WTC11 (cell line): ENCODE measurements around the gene RPEL1. TPM values are rescaled to one million over a fixed set of nuclear protein-coding genes. Genes with fewer than 3 reads are reported as not detected.

Experiments used
- ATAC-seq: fragments of 200-7000 bp; cut with Tn5 transposase; 2 replicates; pipeline ENCODE4 v1.10.0; 2021; ENCODE audit warnings: mild to moderate bottlenecking, moderate library complexity
- CTCF ChIA-PET: fragments of 300-600 bp; sonication (Branson Sonifier 250); formaldehyde crosslinking; loops from one replicate; lab custom pipeline; 2021; ENCODE audit warnings: antibody characterized with exemption; lab: Charles Lee
- POLR2A ChIA-PET: fragments of 350-600 bp; sonication (Branson Sonifier 250); formaldehyde crosslinking; loops from one replicate; lab custom pipeline; 2021; ENCODE audit warnings: antibody characterized with exemption; lab: Charles Lee
- DNase-seq: peaks from one replicate; pipeline ENCODE4 v3.0.0; 2021; ENCODE audit warnings: low spot score
- H3K27ac Mint-ChIP-seq: 2 replicates; pipeline ENCODE4 v1.8.0; 2021; ENCODE audit warnings: mixed read lengths
- H3K27me3 Mint-ChIP-seq: 2 replicates; pipeline ENCODE4 v1.8.0; 2021; ENCODE audit warnings: low read depth, mild to moderate bottlenecking, moderate library complexity, mixed read lengths
- H3K36me3 Mint-ChIP-seq: 2 replicates; pipeline ENCODE4 v1.8.0; 2021; ENCODE audit warnings: mixed read lengths
- H3K4me1 Mint-ChIP-seq: 2 replicates; pipeline ENCODE4 v1.8.0; 2022; ENCODE audit warnings: mixed read lengths
- H3K4me3 Mint-ChIP-seq: 2 replicates; pipeline ENCODE4 v1.8.0; 2021; ENCODE audit warnings: mild to moderate bottlenecking, moderate library complexity, mixed read lengths
- H3K9me3 Mint-ChIP-seq: 2 replicates; pipeline ENCODE4 v1.8.0; 2021; ENCODE audit warnings: mixed read lengths
- ARID4B ChIP-seq: sonication (generic); formaldehyde crosslinking; IDR thresholded peaks from 2 replicates; pipeline ENCODE4 v1.8.0; 2023; ENCODE audit warnings: missing genetic modification reagents, mild to moderate bottlenecking, borderline replicate concordance
- E2F5 ChIP-seq: sonication (generic); formaldehyde crosslinking; IDR thresholded peaks from 2 replicates; pipeline ENCODE4 v1.8.1; 2022; ENCODE audit warnings: mild to moderate bottlenecking, moderate library complexity, missing genetic modification reagents
- EMX1 ChIP-seq: fragments of 250-450 bp; sonication (Bioruptor Pico); IDR thresholded peaks from 2 replicates; pipeline ENCODE4 v1.8.0; 2021; ENCODE audit warnings: mild to moderate bottlenecking
- FOXP1 ChIP-seq: sonication (generic); formaldehyde crosslinking; IDR thresholded peaks from 2 replicates; pipeline ENCODE4 v1.8.0; 2022; ENCODE audit warnings: missing genetic modification reagents, mild to moderate bottlenecking, moderate library complexity, borderline replicate concordance
- HMGA2 ChIP-seq: fragments of 250-450 bp; sonication (Bioruptor Pico); IDR thresholded peaks from 2 replicates; pipeline ENCODE4 v1.4.0; 2021; ENCODE audit warnings: mild to moderate bottlenecking, moderate library complexity
- MLX ChIP-seq: sonication (generic); formaldehyde crosslinking; IDR thresholded peaks from 2 replicates; pipeline ENCODE4 v1.8.1; 2023; ENCODE audit warnings: mild to moderate bottlenecking, missing genetic modification reagents, moderate library complexity
- NR1H2 ChIP-seq: sonication (generic); formaldehyde crosslinking; IDR thresholded peaks from 2 replicates; pipeline ENCODE4 v1.9.0; 2021; ENCODE audit warnings: mild to moderate bottlenecking, moderate library complexity, missing genetic modification reagents
- RORB ChIP-seq: fragments of 250-450 bp; sonication (Bioruptor Pico); IDR thresholded peaks from 2 replicates; pipeline ENCODE4 v1.9.0; 2021; ENCODE audit warnings: mild to moderate bottlenecking
- SMAD3 ChIP-seq: sonication (generic); formaldehyde crosslinking; IDR thresholded peaks from 2 replicates; pipeline ENCODE4 v1.8.0; 2022; ENCODE audit warnings: missing genetic modification reagents, mild to moderate bottlenecking, borderline replicate concordance
- SOX15 ChIP-seq: fragments of 250-450 bp; sonication (Bioruptor Pico); IDR thresholded peaks from 2 replicates; pipeline ENCODE4 v1.9.0; 2021; ENCODE audit warnings: mild to moderate bottlenecking
- TP53 ChIP-seq: sonication (generic); formaldehyde crosslinking; IDR thresholded peaks from 2 replicates; pipeline ENCODE4 v1.8.1; 2023; ENCODE audit warnings: mild to moderate bottlenecking, missing genetic modification reagents
- ZNF121 ChIP-seq: sonication (generic); formaldehyde crosslinking; IDR thresholded peaks from 2 replicates; pipeline ENCODE4 v1.8.0; 2023; ENCODE audit warnings: missing genetic modification reagents
- ZNF396 ChIP-seq: fragments of 250-450 bp; sonication (Bioruptor Pico); IDR thresholded peaks from 2 replicates; pipeline ENCODE4 v1.8.0; 2021; ENCODE audit warnings: mild to moderate bottlenecking, moderate library complexity, borderline replicate concordance
- total RNA-seq: library from RNA; stranded (reverse); gene quantifications from 3 replicates; pipeline ENCODE4 v1.2.3, GENCODE V29; 2021
- TF ChIP-seq, protein P1 (sequence below): fragments of 250-450 bp; sonication (Bioruptor Pico); conservative IDR thresholded peaks from 2 replicates; pipeline ENCODE4 v1.9.0; 2021; ENCODE audit warnings: mild to moderate bottlenecking
- TF ChIP-seq, protein P2 (sequence below): fragments of 250-450 bp; sonication (Bioruptor Pico); IDR thresholded peaks from 2 replicates; pipeline ENCODE4 v1.9.0; 2021; ENCODE audit warnings: mild to moderate bottlenecking, borderline replicate concordance

Gene RPEL1
- total RNA-seq, 1 experiment from 2014 or later: 0.09 TPM

GRCh38 chr10:103254113-103254512 is 8.4 kb downstream of the RPEL1 start:
- ChIA-PET POLR2A (interaction anchor here (0.6 kb wide), 1 partner anchor 191 kb away, joined by 3 read pairs; no protein-coding TSS in a partner anchor), CTCF (interaction anchor here (0.7 kb wide), 1 partner anchor 143 kb away, joined by 3 read pairs; no protein-coding TSS in a partner anchor)
- no peaks in the 10 kb centered on the region; the same call in none of the 2 replicates for H3K27me3 Mint-ChIP-seq
- no peak overlapping the region for H3K27ac Mint-ChIP-seq
- no peaks in the 10 kb centered on the region for H3K4me1 Mint-ChIP-seq
- TF ChIP-seq EMX1 (no peak), MLX (CRISPR knock-in tag) (no peak), ARID4B (CRISPR knock-in tag) (no peak), NR1H2 (no peak), RORB (CRISPR knock-in tag) (no peak), SOX15 (CRISPR knock-in tag) (no peak), HMGA2 (CRISPR knock-in tag) (no peak), ZNF121 (CRISPR knock-in tag) (no peak), ZNF396 (CRISPR knock-in tag) (no peak), E2F5 (CRISPR knock-in tag) (no peak), TP53 (CRISPR knock-in tag) (no peak), SMAD3 (CRISPR knock-in tag) (no peak), FOXP1 (CRISPR knock-in tag) (no peak)
- TF ChIP-seq, protein P1, sequence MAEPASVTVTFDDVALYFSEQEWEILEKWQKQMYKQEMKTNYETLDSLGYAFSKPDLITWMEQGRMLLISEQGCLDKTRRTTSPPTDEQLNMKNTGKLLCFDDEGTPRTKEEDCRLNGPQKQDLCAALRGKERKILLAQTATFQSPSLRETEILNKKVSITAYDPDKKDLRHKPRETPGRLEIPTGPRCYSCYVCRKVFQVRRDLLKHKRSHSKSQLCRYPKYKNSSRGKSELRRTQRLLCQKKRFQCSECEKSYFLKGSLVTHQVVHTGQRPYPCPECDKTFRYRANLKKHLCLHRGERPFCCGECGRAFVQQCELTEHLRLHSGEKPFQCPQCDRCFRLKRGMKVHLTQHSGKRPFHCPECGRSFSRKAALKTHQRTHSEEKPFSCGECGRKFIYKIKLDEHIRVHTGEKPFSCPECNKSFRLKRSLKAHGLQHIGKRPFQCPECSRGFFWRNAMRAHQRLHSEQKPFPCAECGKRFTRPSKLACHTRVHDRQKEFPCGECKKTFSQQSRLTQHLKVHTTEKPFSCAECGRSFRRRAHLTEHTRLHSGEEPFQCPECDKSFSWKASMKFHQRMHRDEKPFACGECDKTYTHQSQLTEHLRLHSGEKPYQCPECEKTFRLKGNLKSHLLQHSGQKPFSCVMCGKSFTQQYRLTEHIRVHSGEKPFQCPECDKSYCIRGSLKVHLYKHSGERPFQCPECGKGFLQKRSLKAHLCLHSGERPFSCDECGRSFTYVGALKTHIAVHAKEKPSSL (CRISPR knock-in tag): no peak
- TF ChIP-seq, protein P2, sequence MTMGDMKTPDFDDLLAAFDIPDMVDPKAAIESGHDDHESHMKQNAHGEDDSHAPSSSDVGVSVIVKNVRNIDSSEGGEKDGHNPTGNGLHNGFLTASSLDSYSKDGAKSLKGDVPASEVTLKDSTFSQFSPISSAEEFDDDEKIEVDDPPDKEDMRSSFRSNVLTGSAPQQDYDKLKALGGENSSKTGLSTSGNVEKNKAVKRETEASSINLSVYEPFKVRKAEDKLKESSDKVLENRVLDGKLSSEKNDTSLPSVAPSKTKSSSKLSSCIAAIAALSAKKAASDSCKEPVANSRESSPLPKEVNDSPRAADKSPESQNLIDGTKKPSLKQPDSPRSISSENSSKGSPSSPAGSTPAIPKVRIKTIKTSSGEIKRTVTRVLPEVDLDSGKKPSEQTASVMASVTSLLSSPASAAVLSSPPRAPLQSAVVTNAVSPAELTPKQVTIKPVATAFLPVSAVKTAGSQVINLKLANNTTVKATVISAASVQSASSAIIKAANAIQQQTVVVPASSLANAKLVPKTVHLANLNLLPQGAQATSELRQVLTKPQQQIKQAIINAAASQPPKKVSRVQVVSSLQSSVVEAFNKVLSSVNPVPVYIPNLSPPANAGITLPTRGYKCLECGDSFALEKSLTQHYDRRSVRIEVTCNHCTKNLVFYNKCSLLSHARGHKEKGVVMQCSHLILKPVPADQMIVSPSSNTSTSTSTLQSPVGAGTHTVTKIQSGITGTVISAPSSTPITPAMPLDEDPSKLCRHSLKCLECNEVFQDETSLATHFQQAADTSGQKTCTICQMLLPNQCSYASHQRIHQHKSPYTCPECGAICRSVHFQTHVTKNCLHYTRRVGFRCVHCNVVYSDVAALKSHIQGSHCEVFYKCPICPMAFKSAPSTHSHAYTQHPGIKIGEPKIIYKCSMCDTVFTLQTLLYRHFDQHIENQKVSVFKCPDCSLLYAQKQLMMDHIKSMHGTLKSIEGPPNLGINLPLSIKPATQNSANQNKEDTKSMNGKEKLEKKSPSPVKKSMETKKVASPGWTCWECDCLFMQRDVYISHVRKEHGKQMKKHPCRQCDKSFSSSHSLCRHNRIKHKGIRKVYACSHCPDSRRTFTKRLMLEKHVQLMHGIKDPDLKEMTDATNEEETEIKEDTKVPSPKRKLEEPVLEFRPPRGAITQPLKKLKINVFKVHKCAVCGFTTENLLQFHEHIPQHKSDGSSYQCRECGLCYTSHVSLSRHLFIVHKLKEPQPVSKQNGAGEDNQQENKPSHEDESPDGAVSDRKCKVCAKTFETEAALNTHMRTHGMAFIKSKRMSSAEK: no peak
- peaks cover 20% of the 10 kb centered on the region for H3K9me3 Mint-ChIP-seq
- ATAC-seq: no peak
- H3K4me3 Mint-ChIP-seq: no peak overlapping the region
- no peak for DNase-seq
- peaks cover 10% of the 10 kb centered on the region for H3K36me3 Mint-ChIP-seq
